Breast epithelium (tissue), 4 donors: ENCODE results near the gene ZNF618. TPM values are rescaled to one million over a fixed set of nuclear protein-coding genes. Genes with fewer than 3 reads are reported as not detected.

Experiments used
- DNase-seq, 2 donors: peaks; one replicate each; pipeline ENCODE4 v3.0.0-alpha.2; 2019; ENCODE audit warnings: low spot score in 2 of 2
- H3K27ac ChIP-seq, 2 donors: fragments of 200-600 bp; sonication (generic) in 1 of 2; one replicate each; pipeline ENCODE4 v1.5.1; 2016 to 2019; ENCODE audit warnings: mild to moderate bottlenecking in 1 of 2
- H3K27me3 ChIP-seq, 2 donors: fragments of 200-600 bp; sonication (generic) in 1 of 2; one replicate each; pipeline versions ENCODE4 v1.5.1 to v1.6.0; 2017 to 2019; ENCODE audit warnings: control low read depth in 1 of 2, mild to moderate bottlenecking in 1 of 2
- H3K36me3 ChIP-seq: fragments of 200-600 bp; one replicate; pipeline ENCODE4 v1.5.1; 2019
- H3K4me1 ChIP-seq, 2 donors: fragments of 200-600 bp; sonication (generic); one replicate each; pipeline ENCODE4 v1.5.1; 2016 to 2019; ENCODE audit warnings: control low read depth in 1 of 2
- H3K4me3 ChIP-seq, 3 donors: fragments of 200-600 bp; sonication (generic); 1 replicate in 2 of 3; 2 replicates in 1 of 3; pipeline ENCODE4 v1.5.1; 2016 to 2019; ENCODE audit warnings: mild to moderate bottlenecking in 3 of 3, moderate library complexity in 2 of 3
- H3K9me3 ChIP-seq, 2 donors: fragments of 200-600 bp; sonication (generic) in 1 of 2; one replicate each; pipeline ENCODE4 v1.5.1; 2016 to 2019; ENCODE audit warnings: control low read depth in 1 of 2
- POLR2A ChIP-seq: fragments of 450-650 bp; IDR thresholded peaks from one replicate; pipeline ENCODE4 v1.6.1; 2016; ENCODE audit warnings: antibody characterized with exemption, mild to moderate bottlenecking, moderate library complexity
- POLR2AphosphoS5 ChIP-seq, 3 donors: sonication (generic); formaldehyde crosslinking; IDR thresholded peaks; one replicate each; pipeline ENCODE4 v1.6.1; 2017; ENCODE audit warnings: antibody characterized with exemption in 3 of 3
- intact Hi-C: fragments of 100-400 bp; cut with DNase I; formaldehyde crosslinking; loops from one replicate; pipeline ENCODE4 v1.15.1; 2023; ENCODE audit warnings: low total_unique reads
- total RNA-seq, 3 donors: library from RNA; depleted of rRNA; stranded (reverse); fragments of >200 nt; gene quantifications; one replicate each; pipeline ENCODE4 v1.1.0, GENCODE V29; 2016
- TF ChIP-seq, protein P1 (sequence below), 3 donors: fragments of 450-650 bp; IDR thresholded peaks; one replicate each; pipeline ENCODE4 v1.5.1; 2016 to 2017; ENCODE audit warnings: antibody characterized with exemption in 3 of 3, mild to moderate bottlenecking in 3 of 3, moderate library complexity in 3 of 3

Gene ZNF618, protein sequence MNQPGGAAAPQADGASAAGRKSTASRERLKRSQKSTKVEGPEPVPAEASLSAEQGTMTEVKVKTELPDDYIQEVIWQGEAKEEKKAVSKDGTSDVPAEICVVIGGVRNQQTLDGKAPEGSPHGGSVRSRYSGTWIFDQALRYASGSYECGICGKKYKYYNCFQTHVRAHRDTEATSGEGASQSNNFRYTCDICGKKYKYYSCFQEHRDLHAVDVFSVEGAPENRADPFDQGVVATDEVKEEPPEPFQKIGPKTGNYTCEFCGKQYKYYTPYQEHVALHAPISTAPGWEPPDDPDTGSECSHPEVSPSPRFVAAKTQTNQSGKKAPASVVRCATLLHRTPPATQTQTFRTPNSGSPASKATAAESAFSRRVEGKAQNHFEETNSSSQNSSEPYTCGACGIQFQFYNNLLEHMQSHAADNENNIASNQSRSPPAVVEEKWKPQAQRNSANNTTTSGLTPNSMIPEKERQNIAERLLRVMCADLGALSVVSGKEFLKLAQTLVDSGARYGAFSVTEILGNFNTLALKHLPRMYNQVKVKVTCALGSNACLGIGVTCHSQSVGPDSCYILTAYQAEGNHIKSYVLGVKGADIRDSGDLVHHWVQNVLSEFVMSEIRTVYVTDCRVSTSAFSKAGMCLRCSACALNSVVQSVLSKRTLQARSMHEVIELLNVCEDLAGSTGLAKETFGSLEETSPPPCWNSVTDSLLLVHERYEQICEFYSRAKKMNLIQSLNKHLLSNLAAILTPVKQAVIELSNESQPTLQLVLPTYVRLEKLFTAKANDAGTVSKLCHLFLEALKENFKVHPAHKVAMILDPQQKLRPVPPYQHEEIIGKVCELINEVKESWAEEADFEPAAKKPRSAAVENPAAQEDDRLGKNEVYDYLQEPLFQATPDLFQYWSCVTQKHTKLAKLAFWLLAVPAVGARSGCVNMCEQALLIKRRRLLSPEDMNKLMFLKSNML
- total RNA-seq, result 10 to 100 TPM in 2 of 3 donors, 1 to 10 TPM in 1; 4.6 to 11.8 (median 10.4) TPM

DNA sequence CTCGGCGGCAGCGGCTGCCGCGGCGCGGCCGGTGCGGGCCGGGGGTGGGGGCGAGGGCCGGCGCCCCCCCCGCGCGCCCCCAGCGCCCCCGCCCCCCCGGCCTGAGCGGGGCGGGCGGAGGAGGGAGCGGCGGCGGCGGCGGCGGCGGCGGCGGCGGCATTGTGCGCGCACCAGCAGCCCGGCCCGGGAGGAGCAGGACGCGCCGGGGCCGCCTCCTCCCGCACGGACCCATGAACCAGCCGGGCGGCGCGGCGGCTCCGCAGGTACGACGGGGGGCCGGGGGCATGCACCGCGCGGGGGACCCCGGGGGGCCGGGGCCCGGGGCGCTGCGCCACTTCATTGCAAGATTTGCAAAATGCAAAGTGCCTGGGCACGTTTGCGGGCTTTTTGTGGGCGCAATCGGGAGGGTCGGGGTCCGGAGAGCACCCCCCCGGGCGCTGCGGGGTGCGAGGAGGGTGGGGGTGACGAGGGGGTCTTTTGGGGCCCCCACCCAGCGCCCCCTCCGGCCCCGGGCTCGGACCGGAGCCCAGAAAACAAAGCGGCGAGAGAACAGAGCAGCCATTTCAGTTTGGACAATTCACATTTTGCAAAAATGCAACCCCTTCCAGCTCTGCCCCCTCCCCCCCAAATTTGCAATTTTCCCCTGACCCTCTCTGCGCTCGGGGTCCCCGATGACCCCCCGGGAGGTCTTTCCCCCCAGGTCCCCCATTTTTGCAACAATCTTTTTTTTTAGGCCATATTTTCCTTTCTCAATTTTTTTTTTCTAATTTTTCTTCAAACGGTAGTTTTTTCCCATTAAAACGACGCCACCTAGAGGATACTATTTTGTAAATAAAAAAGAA lies at the start of gene ZNF618:
TSS of gene ZNF618 (plus strand) at position 159 of the 842 bp plus-strand sequence. CDS start at position 231, 72 bp downstream.
- Histone ChIP-seq H3K27me3 (no peaks in the 10 kb centered on the region), H3K27ac (peak within 1 kb of the TSS; percentile 83 to 91), H3K9me3 (no peaks in the 10 kb centered on the region), H3K4me3 (peak within 1 kb of the TSS; percentile 95 to 100 (median 96)), H3K4me1 (peaks cover 0 to 3% of the 10 kb centered on the region in 2 donors), H3K36me3 (no peaks in the 10 kb centered on the region)
- TF ChIP-seq, protein P1, sequence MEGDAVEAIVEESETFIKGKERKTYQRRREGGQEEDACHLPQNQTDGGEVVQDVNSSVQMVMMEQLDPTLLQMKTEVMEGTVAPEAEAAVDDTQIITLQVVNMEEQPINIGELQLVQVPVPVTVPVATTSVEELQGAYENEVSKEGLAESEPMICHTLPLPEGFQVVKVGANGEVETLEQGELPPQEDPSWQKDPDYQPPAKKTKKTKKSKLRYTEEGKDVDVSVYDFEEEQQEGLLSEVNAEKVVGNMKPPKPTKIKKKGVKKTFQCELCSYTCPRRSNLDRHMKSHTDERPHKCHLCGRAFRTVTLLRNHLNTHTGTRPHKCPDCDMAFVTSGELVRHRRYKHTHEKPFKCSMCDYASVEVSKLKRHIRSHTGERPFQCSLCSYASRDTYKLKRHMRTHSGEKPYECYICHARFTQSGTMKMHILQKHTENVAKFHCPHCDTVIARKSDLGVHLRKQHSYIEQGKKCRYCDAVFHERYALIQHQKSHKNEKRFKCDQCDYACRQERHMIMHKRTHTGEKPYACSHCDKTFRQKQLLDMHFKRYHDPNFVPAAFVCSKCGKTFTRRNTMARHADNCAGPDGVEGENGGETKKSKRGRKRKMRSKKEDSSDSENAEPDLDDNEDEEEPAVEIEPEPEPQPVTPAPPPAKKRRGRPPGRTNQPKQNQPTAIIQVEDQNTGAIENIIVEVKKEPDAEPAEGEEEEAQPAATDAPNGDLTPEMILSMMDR (IDR thresholded peaks at IDR 0.05), result no peak
- no peak for TF ChIP-seq POLR2AphosphoS5 (IDR thresholded peaks at IDR 0.05)
- no peak for TF ChIP-seq POLR2A
- no peak for DNase-seq
- intact Hi-C loops, result loop anchor here (2.0 kb wide), 1 partner anchor 196 kb away; no protein-coding TSS in a partner anchor

DNA sequence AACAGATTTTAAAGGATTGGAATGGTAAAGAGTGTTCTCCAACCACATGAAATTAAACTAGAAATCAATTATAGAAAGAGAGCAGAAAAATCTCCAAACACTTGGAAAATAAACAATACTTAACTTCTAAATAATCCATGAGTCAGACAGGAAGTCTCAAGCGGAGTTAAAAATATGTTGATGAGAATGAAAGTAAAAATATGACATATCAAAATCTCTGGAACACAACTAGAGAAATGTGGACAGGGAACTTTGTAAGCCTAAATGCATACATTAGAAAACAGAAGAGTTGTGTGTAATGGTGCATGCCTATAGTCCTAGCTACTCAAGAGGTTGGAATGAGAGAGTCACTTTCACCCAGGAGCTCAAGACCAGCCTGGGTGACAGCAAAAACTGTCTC lies 47.9 kb upstream of the ZNF618 start:
- Histone ChIP-seq H3K4me3 (no peak overlapping the region), H3K9me3 (peaks cover 0 to 17% of the 10 kb centered on the region in 2 donors), H3K27me3 (no peaks in the 10 kb centered on the region), H3K4me1 (no peaks in the 10 kb centered on the region), H3K27ac (no peak overlapping the region), H3K36me3 (no peaks in the 10 kb centered on the region)
- intact Hi-C loops, result no loop called here
- TF ChIP-seq POLR2AphosphoS5 (IDR thresholded peaks at IDR 0.05) (no peak), POLR2A (no peak)
- TF ChIP-seq, protein P1 (IDR thresholded peaks at IDR 0.05), result no peak
- no peak for DNase-seq

DNA sequence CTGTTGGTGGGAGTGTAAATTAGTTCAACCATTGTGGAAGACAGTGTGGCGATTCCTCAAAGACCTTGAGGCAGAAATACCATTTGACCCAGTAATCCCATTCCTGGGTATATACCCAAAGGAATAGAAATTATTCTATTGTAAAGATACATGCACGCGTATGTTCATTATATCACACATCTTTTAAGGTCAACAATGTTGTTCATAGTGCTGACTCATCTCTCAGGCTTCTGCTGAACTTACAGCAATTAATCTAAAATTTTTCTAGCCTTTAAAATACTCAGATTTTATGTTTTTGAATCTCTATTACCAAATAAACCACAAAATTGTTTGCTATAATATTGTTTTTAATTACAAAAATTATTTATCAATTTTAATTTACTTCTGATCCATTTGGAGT lies 38.8 kb upstream of the ZNF618 start:
- DNase-seq, result no peak
- Histone ChIP-seq H3K27me3 (no peaks in the 10 kb centered on the region), H3K4me3 (no peak overlapping the region), H3K36me3 (no peaks in the 10 kb centered on the region), H3K9me3 (peaks cover 0 to 10% of the 10 kb centered on the region in 2 donors), H3K4me1 (no peaks in the 10 kb centered on the region), H3K27ac (no peak overlapping the region)
- TF ChIP-seq POLR2A, result no peak
- TF ChIP-seq POLR2AphosphoS5 (IDR thresholded peaks at IDR 0.05), result no peak
- TF ChIP-seq, protein P1 (IDR thresholded peaks at IDR 0.05), result no peak
- intact Hi-C loops, result no loop called here

DNA sequence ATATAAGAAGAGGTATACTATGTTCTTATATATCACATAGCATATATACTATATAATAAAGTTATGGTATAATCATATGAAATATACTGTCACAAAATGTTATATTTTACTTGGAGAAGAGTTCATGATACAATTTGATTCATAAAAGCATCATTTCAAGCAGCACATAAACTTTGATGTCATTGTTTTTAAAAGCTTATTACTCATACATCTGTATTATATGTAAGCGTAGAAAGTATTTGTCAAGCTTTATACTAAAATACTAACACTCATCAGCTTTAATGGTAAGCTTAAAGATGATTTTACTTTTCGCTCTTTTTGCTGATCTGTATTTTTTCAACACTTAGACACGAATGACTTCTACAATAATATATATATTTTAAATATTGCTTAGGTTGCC lies 34.0 kb upstream of the ZNF618 start:
- H3K36me3 ChIP-seq, result no peaks in the 10 kb centered on the region
- no peaks in the 10 kb centered on the region for H3K4me1 ChIP-seq
- no peak overlapping the region for H3K4me3 ChIP-seq
- intact Hi-C loops, result no loop called here
- H3K27ac ChIP-seq, result no peak overlapping the region
- TF ChIP-seq, protein P1 (IDR thresholded peaks at IDR 0.05), result no peak
- TF ChIP-seq POLR2A (no peak), POLR2AphosphoS5 (IDR thresholded peaks at IDR 0.05) (no peak)
- H3K27me3 ChIP-seq, result no peaks in the 10 kb centered on the region
- DNase-seq, result no peak
- peaks cover 0 to 11% of the 10 kb centered on the region in 2 donors for H3K9me3 ChIP-seq
